22Rv1 (cell line): ENCODE data around the gene MAP2K3.
A peak's percentile ranks its signal among the peaks of the same experiment; 100 is the strongest.

Experiments used
- H3K27ac ChIP-seq: fragments of 450-650 bp; 2 replicates; pipeline ENCODE4 v1.5.1; 2017
- CTCF ChIP-seq: fragments of 450-650 bp; IDR thresholded peaks from 2 replicates; pipeline ENCODE4 v1.5.1; 2017; ENCODE audit warnings: mild to moderate bottlenecking
- ZFX ChIP-seq: fragments of 450-650 bp; IDR thresholded peaks from 2 replicates; pipeline ENCODE4 v1.6.1; 2017; ENCODE audit warnings: antibody characterized with exemption, borderline replicate concordance

MAP2K3 gene

GRCh38 chr17:21277332-21277731, 7.2 kb upstream of the MAP2K3 start:
- H3K27ac ChIP-seq = no peak overlapping the region
- TF ChIP-seq CTCF (no peak), ZFX (no peak)

- no peak for TF ChIP-seq ZFX
- TF ChIP-seq CTCF = no peak
- no peak overlapping the region for H3K27ac ChIP-seq
Measured at GRCh38 chr17:21278450-21279197, 5.9 kb upstream of the MAP2K3 start.

GRCh38 chr17:21279198-21279535, 5.3 kb upstream of the MAP2K3 start:
- no peak overlapping the region for H3K27ac ChIP-seq
- TF ChIP-seq ZFX (no peak), CTCF (no peak)

- TF ChIP-seq ZFX (no peak), CTCF (no peak)
Measured at GRCh38 chr17:21279582-21279981, 4.9 kb upstream of the MAP2K3 start.

GRCh38 chr17:21280081-21280518, 4.4 kb upstream of the MAP2K3 start:
- peak; percentile 96 for TF ChIP-seq CTCF
- TF ChIP-seq ZFX = no peak
- no peak overlapping the region for H3K27ac ChIP-seq

More at GRCh38 chr17:21279582-21279981, 4.9 kb upstream of the MAP2K3 start:
- H3K27ac ChIP-seq = no peak overlapping the region

GRCh38 chr17:21282231-21282630, 2.3 kb upstream of the MAP2K3 start:
- H3K27ac ChIP-seq = no peak overlapping the region
- no peak for TF ChIP-seq ZFX
- TF ChIP-seq CTCF = no peak

- TF ChIP-seq ZFX = no peak
- TF ChIP-seq CTCF = no peak
Measured at GRCh38 chr17:21282850-21283249, 1.7 kb upstream of the MAP2K3 start.

More at GRCh38 chr17:21282850-21283249, 1.7 kb upstream of the MAP2K3 start:
- no peak overlapping the region for H3K27ac ChIP-seq
